ENCODE measurements around the gene NPFFR2. TPM values are rescaled to one million over a fixed set of nuclear protein-coding genes. Genes with fewer than 3 reads are reported as not detected.
"Not testable (repeated sequence)": the region's sequence is repeated elsewhere in the genome, so short reads cannot be mapped to it uniquely, and the experiment has no call there.

NPFFR2 gene
- polyA plus RNA-seq, 1 experiment = not detected

DNA sequence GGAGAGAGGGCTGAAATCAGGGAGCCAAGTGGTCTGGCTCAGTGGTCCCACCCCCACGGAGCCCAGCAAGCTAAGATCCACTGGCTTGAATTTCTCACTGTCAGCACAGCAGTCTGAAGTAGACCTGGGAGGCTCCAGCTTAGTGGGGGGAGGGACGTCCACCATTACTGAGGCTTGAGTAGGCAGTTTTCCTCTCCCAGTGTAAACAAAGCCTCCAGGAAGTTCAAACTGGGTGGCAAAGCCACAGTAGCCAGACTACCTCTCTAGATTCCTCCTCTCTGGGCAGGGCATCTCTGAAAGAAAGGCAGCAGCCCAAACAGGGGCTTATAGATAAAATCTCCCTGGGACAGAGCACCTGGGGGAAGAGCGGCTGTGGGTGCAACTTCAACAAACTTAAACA, 88.1 kb downstream of the NPFFR2 start:
- CTCF ChIA-PET = no interaction called here

DNA sequence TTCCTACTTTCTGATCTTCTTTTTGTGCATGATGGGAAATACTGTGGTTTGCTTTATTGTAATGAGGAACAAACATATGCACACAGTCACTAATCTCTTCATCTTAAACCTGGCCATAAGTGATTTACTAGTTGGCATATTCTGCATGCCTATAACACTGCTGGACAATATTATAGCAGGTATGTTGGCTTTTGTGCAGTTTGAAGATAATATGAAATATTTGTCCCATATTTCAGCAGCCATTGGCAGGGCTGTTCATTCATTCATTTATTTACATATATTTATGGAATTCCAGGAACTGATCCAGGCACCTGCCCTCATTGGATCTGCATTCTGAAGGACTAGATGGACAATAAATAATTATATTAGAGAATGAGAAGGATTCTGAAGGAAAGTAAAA, 96.9 kb downstream of the NPFFR2 start:
- TF ChIP-seq, protein P1, sequence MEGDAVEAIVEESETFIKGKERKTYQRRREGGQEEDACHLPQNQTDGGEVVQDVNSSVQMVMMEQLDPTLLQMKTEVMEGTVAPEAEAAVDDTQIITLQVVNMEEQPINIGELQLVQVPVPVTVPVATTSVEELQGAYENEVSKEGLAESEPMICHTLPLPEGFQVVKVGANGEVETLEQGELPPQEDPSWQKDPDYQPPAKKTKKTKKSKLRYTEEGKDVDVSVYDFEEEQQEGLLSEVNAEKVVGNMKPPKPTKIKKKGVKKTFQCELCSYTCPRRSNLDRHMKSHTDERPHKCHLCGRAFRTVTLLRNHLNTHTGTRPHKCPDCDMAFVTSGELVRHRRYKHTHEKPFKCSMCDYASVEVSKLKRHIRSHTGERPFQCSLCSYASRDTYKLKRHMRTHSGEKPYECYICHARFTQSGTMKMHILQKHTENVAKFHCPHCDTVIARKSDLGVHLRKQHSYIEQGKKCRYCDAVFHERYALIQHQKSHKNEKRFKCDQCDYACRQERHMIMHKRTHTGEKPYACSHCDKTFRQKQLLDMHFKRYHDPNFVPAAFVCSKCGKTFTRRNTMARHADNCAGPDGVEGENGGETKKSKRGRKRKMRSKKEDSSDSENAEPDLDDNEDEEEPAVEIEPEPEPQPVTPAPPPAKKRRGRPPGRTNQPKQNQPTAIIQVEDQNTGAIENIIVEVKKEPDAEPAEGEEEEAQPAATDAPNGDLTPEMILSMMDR (IDR thresholded peaks at IDR 0.05; ENCODE audit: low read depth, low read length) = no peak
- Histone ChIP-seq H3K27ac (ENCODE audit: low read depth, low read length) (no peak overlapping the region), H3K9me3 (ENCODE audit: control insufficient read depth, insufficient read depth, low read length) (no peaks in the 10 kb centered on the region), H3K4me3 (ENCODE audit: low read depth, low read length) (no peak overlapping the region), H3K27me3 (ENCODE audit: control insufficient read depth, insufficient read depth, low read length) (no peaks in the 10 kb centered on the region)
- no peak for DNase-seq (ENCODE audit: low read depth, low spot score)
- CTCF ChIA-PET = no interaction called here
- POLR2A ChIA-PET = no interaction called here

More for the DNA sequence above, 88.1 kb downstream of the NPFFR2 start:
- TF ChIP-seq, protein P1 (IDR thresholded peaks at IDR 0.05; ENCODE audit: low read depth, low read length) = no peak
- no peak for DNase-seq (ENCODE audit: low read depth, low spot score)
- POLR2A ChIA-PET = no interaction called here
- Histone ChIP-seq H3K9me3 (ENCODE audit: control insufficient read depth, insufficient read depth, low read length) (no peaks in the 10 kb centered on the region), H3K27me3 (ENCODE audit: control insufficient read depth, insufficient read depth, low read length) (no peaks in the 10 kb centered on the region), H3K4me3 (ENCODE audit: low read depth, low read length) (no peak overlapping the region), H3K27ac (ENCODE audit: low read depth, low read length) (no peak overlapping the region)

DNA sequence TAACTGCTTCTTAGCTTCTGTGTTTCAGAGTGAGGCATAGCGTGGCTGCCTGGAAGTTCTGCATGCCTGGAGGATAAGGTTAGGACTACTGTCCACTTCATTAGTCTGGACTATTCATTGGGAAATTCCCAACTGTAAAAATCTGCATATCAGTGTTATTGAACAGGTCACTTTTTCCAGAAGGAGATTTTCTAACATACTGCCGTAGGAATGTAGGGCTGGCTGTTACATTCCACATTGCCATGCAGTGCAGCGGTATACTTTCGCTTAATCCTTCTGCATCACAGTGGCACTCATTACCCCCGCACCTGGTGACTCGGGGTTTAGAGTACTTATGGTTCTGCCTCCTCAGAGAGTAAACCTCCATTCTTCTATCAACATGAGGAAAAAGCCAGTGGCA, 104.6 kb downstream of the NPFFR2 start:
- H3K9me3 ChIP-seq (ENCODE audit: control insufficient read depth, insufficient read depth, low read length) = no peaks in the 10 kb centered on the region
- DNase-seq (ENCODE audit: low read depth, low spot score) = no peak
- no peaks in the 10 kb centered on the region for H3K27me3 ChIP-seq (ENCODE audit: control insufficient read depth, insufficient read depth, low read length)
- H3K27ac ChIP-seq (ENCODE audit: low read depth, low read length) = no peak overlapping the region
- H3K4me3 ChIP-seq (ENCODE audit: low read depth, low read length) = no peak overlapping the region
- ChIA-PET CTCF (no interaction called here), POLR2A (no interaction called here)
- TF ChIP-seq, protein P1 (IDR thresholded peaks at IDR 0.05; ENCODE audit: low read depth, low read length) = no peak

DNA sequence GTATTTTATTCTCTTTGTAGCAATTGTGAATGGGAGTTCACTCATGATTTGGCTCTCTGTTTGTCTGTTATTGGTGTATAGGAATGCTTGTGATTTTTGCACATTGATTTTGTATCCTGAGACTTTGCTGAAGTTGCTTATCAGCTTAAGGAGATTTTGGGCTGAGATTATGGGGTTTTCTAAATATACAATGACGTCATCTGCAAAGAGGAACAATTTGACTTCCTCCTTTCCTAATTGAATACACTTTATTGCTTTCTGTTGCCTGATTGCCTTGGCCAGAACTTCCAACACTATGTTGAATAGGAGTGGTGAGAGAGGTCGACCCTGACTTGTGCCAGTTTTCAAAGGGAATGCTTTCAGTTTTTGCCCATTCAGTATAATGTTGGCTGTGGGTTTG, 108.2 kb downstream of the NPFFR2 start:
- H3K9me3 ChIP-seq (ENCODE audit: control insufficient read depth, insufficient read depth, low read length); H3K4me3 ChIP-seq (ENCODE audit: low read depth, low read length); H3K27ac ChIP-seq (ENCODE audit: low read depth, low read length); DNase-seq (ENCODE audit: low read depth, low spot score); POLR2A ChIA-PET; CTCF ChIA-PET; H3K27me3 ChIP-seq (ENCODE audit: control insufficient read depth, insufficient read depth, low read length): not testable (repeated sequence)

DNA sequence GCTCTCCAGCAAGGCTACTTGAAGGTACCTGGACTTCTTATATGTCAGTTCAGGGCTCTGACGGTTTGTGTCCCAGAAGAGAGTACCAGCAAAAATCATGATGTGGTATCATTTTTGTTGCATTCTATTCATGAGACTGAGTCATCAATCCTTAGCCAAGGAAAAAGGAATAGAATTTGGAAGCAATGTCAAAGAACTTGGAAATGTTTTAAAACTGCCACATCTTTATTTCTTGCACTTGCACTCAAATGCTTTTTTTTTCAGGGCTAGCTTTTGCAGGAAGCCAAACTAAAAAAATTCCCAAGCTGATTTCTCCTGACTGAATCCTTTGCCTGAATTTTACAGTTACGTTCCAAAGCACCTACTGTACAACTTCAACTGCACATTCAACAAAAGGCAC, 112.4 kb downstream of the NPFFR2 start:
- no peak for DNase-seq (ENCODE audit: low read depth, low spot score)
- Histone ChIP-seq H3K9me3 (ENCODE audit: control insufficient read depth, insufficient read depth, low read length) (no peaks in the 10 kb centered on the region), H3K4me3 (ENCODE audit: low read depth, low read length) (no peak overlapping the region), H3K27ac (ENCODE audit: low read depth, low read length) (no peak overlapping the region), H3K27me3 (ENCODE audit: control insufficient read depth, insufficient read depth, low read length) (no peaks in the 10 kb centered on the region)
- ChIA-PET CTCF (no interaction called here), POLR2A (no interaction called here)
- TF ChIP-seq, protein P1 (IDR thresholded peaks at IDR 0.05; ENCODE audit: low read depth, low read length) = no peak

DNA sequence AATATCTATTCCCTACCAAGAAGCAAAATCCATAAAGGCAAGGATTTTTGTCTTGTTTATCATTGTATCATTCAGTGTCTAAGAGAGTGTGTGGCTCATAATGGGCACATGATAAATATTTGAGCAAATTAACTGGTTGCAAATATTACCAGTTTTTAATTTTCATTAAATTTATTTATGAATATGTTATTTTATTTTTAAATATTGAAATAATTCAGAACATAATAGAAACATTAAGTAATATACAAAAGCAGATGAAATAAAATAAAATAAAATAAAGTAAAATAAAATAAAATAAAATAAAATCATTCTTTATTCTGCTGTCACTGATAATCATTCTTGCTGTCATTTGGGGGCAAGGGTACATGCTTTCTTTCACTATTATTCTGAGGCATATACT, 120.9 kb downstream of the NPFFR2 start:
- Histone ChIP-seq H3K4me3 (ENCODE audit: low read depth, low read length) (no peak overlapping the region), H3K27me3 (ENCODE audit: control insufficient read depth, insufficient read depth, low read length) (no peaks in the 10 kb centered on the region), H3K27ac (ENCODE audit: low read depth, low read length) (no peak overlapping the region), H3K9me3 (ENCODE audit: control insufficient read depth, insufficient read depth, low read length) (no peaks in the 10 kb centered on the region)
- ChIA-PET POLR2A (no interaction called here), CTCF (no interaction called here)
- DNase-seq (ENCODE audit: low read depth, low spot score) = no peak
- TF ChIP-seq, protein P1 (IDR thresholded peaks at IDR 0.05; ENCODE audit: low read depth, low read length) = no peak

DNA sequence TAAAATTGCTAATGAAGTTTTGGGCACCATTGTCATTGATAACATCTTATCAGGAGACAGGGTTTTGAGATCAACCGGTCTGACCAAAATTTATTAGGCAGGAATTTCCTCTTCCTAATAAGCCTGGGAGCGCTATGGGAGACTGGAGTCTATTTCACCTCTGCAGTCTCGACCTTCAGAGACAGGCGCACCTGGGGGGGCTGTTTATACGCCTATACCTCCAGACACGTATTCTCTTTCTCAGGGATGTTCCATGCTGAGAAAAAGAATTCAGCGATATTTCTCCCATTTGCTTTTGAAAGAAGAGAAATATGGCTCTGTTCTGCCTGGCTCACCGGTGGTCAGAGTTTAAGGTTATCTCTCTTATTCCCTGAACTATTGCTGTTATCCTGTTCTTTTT, 121.8 kb downstream of the NPFFR2 start:
- DNase-seq (ENCODE audit: low read depth, low spot score); CTCF ChIA-PET; H3K9me3 ChIP-seq (ENCODE audit: control insufficient read depth, insufficient read depth, low read length); H3K27me3 ChIP-seq (ENCODE audit: control insufficient read depth, insufficient read depth, low read length); POLR2A ChIA-PET; H3K4me3 ChIP-seq (ENCODE audit: low read depth, low read length); H3K27ac ChIP-seq (ENCODE audit: low read depth, low read length): not testable (repeated sequence)

DNA sequence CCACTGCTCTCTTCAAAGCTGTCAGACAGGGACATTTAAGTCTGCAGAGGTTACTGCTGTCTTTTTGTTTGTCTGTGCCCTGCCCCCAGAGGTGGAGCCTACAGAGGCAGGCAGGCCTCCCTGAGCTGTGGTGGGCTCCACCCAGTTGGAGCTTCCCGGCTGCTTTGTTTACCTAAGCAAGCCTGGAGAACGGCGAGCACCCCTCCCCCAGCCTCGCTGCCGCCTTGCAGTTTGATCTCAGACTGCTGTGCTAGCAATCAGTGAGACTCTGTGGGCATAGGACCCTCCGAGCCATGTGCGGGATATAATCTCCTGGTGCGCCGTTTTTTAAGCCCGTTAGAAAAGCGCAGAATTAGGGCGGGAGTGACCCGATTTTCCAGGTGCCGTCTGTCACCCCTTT, 137.5 kb downstream of the NPFFR2 start:
- CTCF ChIA-PET; H3K4me3 ChIP-seq (ENCODE audit: low read depth, low read length); H3K9me3 ChIP-seq (ENCODE audit: control insufficient read depth, insufficient read depth, low read length); POLR2A ChIA-PET; H3K27me3 ChIP-seq (ENCODE audit: control insufficient read depth, insufficient read depth, low read length); DNase-seq (ENCODE audit: low read depth, low spot score); H3K27ac ChIP-seq (ENCODE audit: low read depth, low read length): not testable (repeated sequence)
